Fibroblast of lung (primary cell): ENCODE data around the gene LOXHD1. TPM values are rescaled to one million over a fixed set of nuclear protein-coding genes. Genes with fewer than 3 reads are reported as not detected.

Experiments used
- DNase-seq, 2 donors: peaks; one replicate each; pipeline versions ENCODE4 v3.0.0 to v3.0.0-alpha.2; 2010; ENCODE audit warnings: low read depth in 2 of 2
- H2AFZ ChIP-seq: 2 replicates; pipeline ENCODE4 v1.5.1; 2012; ENCODE audit warnings: low read length, control low read depth, inconsistent platforms
- H3K27ac ChIP-seq: 2 replicates; pipeline ENCODE4 v1.5.1; 2011; ENCODE audit warnings: low read length, control low read depth; ENCODE audit not compliant: insufficient read depth
- H3K27me3 ChIP-seq: 2 replicates; pipeline ENCODE4 v1.5.1; 2011; ENCODE audit warnings: mild to moderate bottlenecking, low read length; ENCODE audit not compliant: control insufficient read depth, insufficient read depth
- H3K36me3 ChIP-seq: 2 replicates; pipeline ENCODE4 v1.5.1; 2011; ENCODE audit warnings: low read length; ENCODE audit not compliant: control insufficient read depth, insufficient read depth
- H3K4me1 ChIP-seq: 2 replicates; pipeline ENCODE4 v1.5.1; 2011; ENCODE audit warnings: low read length; ENCODE audit not compliant: control insufficient read depth, insufficient read depth; ENCODE audit errors: extremely low read depth
- H3K4me2 ChIP-seq: 2 replicates; pipeline ENCODE4 v1.5.1; 2011; ENCODE audit warnings: low read length, control low read depth; ENCODE audit not compliant: insufficient read depth; ENCODE audit errors: extremely low read depth
- H3K4me3 ChIP-seq, 4 experiments: fragments of 200-600 bp in 1 of 4; sonication (generic) in 1 of 4; replicated peaks in 1 of 4; 2 replicates each; pipeline ENCODE4 v1.5.1; 2011 to 2016; ENCODE audit warnings: low read length in 4 of 4, low read depth in 3 of 4, mild to moderate bottlenecking in 3 of 4, control low read depth in 2 of 4, inconsistent platforms in 1 of 4, mixed read lengths in 1 of 4; ENCODE audit not compliant: insufficient read depth in 1 of 4; ENCODE audit errors: control extremely low read depth in 1 of 4
- H3K79me2 ChIP-seq: 2 replicates; pipeline ENCODE4 v1.5.1; 2012; ENCODE audit warnings: mild to moderate bottlenecking, low read length, inconsistent platforms; ENCODE audit not compliant: control insufficient read depth, insufficient read depth
- H3K9ac ChIP-seq: 2 replicates; pipeline ENCODE4 v1.5.1; 2011; ENCODE audit warnings: mild to moderate bottlenecking, low read length, control low read depth; ENCODE audit not compliant: insufficient read depth
- H3K9me3 ChIP-seq: 2 replicates; pipeline ENCODE4 v1.5.1; 2012; ENCODE audit warnings: low read depth, low read length; ENCODE audit not compliant: control insufficient read depth, insufficient read depth
- H4K20me1 ChIP-seq: 2 replicates; pipeline ENCODE4 v1.5.1; 2011; ENCODE audit warnings: low read length; ENCODE audit not compliant: control insufficient read depth, insufficient read depth; ENCODE audit errors: extremely low read depth
- EZH2 ChIP-seq: IDR thresholded peaks from 2 replicates; pipeline ENCODE4 v1.5.1; 2012; ENCODE audit warnings: low read length, control low read depth, mild to moderate bottlenecking; ENCODE audit errors: missing control alignments
- polyA plus RNA-seq, 2 donors: library from polyadenylated mRNA; depleted of rRNA in 1 of 2; stranded (reverse) in 1 of 2; unstranded in 1 of 2; fragments of >200 nt; gene quantifications; 2 replicates each; pipeline ENCODE4 v1.2.1, GENCODE V29; 2011 to 2012; ENCODE audit warnings: missing spikeins in 1 of 2
- total RNA-seq: library from RNA; depleted of rRNA; stranded (reverse); fragments of >200 nt; gene quantifications from 2 replicates; pipeline ENCODE4 v1.2.1, GENCODE V29; 2014
- TF ChIP-seq, protein P1 (sequence below), 2 donors: IDR thresholded peaks in 1 of 2; conservative IDR thresholded peaks in 1 of 2; 1 replicate in 1 of 2; 2 replicates in 1 of 2; pipeline ENCODE4 v1.5.1; 2011 to 2012; ENCODE audit warnings: low read length in 2 of 2, control low read depth in 1 of 2, inconsistent platforms in 1 of 2, low read depth in 1 of 2, mild to moderate bottlenecking in 1 of 2

The LOXHD1 gene
- total and polyA plus RNA-seq, 2 donors (not counting 1 experiment from before 2014, with no cell fraction given): not detected

DNA sequence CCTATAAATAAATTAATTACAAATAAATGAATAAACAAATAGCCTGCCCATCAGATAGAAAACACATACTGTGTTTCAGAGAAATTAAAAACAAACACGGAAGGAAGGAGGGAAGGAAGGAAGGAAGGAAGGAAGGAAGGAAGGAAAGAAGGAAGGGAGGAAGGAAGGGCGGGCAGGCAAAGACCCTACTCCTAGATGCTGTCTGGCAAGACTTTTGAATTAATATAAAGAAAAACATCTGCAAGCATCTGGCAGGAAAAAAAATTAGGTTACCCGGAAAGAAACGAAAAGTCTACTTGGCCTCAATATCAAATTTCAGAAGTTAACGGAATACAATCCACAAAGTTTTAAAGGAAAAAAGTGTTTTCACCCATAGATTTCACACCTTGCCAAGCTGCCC lies 49.1 kb downstream of the LOXHD1 start:
- no peaks in the 10 kb centered on the region for H4K20me1 ChIP-seq
- H3K27ac ChIP-seq: no peak overlapping the region
- no peak for TF ChIP-seq EZH2
- TF ChIP-seq, protein P1, sequence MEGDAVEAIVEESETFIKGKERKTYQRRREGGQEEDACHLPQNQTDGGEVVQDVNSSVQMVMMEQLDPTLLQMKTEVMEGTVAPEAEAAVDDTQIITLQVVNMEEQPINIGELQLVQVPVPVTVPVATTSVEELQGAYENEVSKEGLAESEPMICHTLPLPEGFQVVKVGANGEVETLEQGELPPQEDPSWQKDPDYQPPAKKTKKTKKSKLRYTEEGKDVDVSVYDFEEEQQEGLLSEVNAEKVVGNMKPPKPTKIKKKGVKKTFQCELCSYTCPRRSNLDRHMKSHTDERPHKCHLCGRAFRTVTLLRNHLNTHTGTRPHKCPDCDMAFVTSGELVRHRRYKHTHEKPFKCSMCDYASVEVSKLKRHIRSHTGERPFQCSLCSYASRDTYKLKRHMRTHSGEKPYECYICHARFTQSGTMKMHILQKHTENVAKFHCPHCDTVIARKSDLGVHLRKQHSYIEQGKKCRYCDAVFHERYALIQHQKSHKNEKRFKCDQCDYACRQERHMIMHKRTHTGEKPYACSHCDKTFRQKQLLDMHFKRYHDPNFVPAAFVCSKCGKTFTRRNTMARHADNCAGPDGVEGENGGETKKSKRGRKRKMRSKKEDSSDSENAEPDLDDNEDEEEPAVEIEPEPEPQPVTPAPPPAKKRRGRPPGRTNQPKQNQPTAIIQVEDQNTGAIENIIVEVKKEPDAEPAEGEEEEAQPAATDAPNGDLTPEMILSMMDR (conservative IDR thresholded peaks at IDR 0.05 in 1 of 2, IDR thresholded peaks at IDR 0.05 in 1 of 2; ENCODE audit: low read depth in 1 of 2, low read length in 2 of 2): no peak
- no peak overlapping the region for H2AFZ ChIP-seq
- H3K4me2 ChIP-seq: no peak overlapping the region
- H3K27me3 ChIP-seq: no peaks in the 10 kb centered on the region
- H3K9me3 ChIP-seq: no peaks in the 10 kb centered on the region
- H3K79me2 ChIP-seq: no peaks in the 10 kb centered on the region
- H3K4me1 ChIP-seq: no peaks in the 10 kb centered on the region
- no peak overlapping the region for H3K9ac ChIP-seq
- DNase-seq: no peak
- H3K4me3 ChIP-seq: no peak overlapping the region
- H3K36me3 ChIP-seq: no peaks in the 10 kb centered on the region

DNA sequence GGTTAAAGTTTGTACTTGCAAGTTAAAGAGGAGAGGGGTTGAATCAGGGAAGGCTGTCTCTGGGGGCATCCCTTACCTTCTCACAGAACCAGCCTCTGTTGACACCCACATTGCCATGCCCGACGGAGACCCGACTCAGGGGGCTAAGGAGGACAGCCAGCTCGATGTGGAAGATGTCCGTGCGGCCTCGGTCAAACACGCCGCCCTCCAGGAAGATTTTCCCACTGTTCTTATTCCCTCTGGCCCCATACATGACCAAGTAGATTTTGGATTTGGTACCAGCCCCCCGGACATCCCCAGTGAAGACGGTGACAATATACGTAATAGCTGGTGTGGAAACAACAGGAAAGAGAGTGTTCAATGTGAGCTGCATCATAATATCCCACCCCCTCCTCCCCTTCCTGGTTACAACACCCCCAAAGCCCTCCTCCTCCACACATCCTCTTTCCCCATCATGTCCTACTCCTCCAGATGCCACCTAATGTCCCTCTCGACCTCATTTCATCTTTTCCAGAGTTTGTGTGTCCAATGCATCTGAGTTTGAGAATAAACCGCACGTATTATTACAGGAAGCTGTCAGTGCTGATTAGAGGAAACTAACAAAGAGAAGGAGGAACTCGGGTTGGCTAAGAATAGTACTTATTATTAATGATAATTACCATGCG lies 55.7 kb downstream of the LOXHD1 start:
- Histone ChIP-seq H3K27ac (no peak overlapping the region), H3K4me1 (no peaks in the 10 kb centered on the region), H3K9ac (no peak overlapping the region), H3K36me3 (no peaks in the 10 kb centered on the region), H3K4me3 (no peak overlapping the region), H3K27me3 (no peaks in the 10 kb centered on the region), H2AFZ (no peak overlapping the region), H3K79me2 (no peaks in the 10 kb centered on the region), H3K4me2 (no peak overlapping the region), H3K9me3 (no peaks in the 10 kb centered on the region), H4K20me1 (no peaks in the 10 kb centered on the region)
- no peak for DNase-seq
- TF ChIP-seq EZH2: no peak
- TF ChIP-seq, protein P1 (conservative IDR thresholded peaks at IDR 0.05 in 1 of 2, IDR thresholded peaks at IDR 0.05 in 1 of 2; ENCODE audit: low read depth in 1 of 2, low read length in 2 of 2): no peak

DNA sequence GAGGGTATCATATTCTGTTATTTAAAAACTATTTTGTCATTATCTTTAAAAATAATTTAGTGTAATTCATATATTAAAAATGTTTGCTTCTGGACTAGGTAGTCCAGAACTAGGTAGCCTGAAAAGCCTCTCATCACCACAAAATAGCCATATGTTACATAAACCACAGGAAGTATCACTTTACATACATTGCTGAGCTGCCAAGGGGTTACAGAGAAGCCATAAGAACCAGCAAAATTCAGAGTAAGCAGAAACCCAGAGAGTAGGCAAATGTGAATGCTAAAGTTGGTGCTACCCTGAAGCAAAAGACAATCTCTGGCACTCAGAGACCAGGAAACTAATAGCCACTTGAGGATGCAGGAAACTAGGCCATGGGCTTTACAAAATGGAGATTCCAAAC lies 60.9 kb downstream of the LOXHD1 start:
- Histone ChIP-seq H3K4me2 (no peak overlapping the region), H3K9ac (no peak overlapping the region), H3K4me3 (no peak overlapping the region), H2AFZ (no peak overlapping the region), H3K4me1 (no peaks in the 10 kb centered on the region), H3K27ac (no peak overlapping the region), H3K36me3 (no peaks in the 10 kb centered on the region), H4K20me1 (no peaks in the 10 kb centered on the region), H3K27me3 (no peaks in the 10 kb centered on the region), H3K9me3 (no peaks in the 10 kb centered on the region), H3K79me2 (no peaks in the 10 kb centered on the region)
- TF ChIP-seq, protein P1 (conservative IDR thresholded peaks at IDR 0.05 in 1 of 2, IDR thresholded peaks at IDR 0.05 in 1 of 2; ENCODE audit: low read depth in 1 of 2, low read length in 2 of 2): no peak
- no peak for TF ChIP-seq EZH2
- no peak for DNase-seq
